Heart left ventricle (tissue), 16 donors: ENCODE results near the gene TMEM126B. TPM values are rescaled to one million over a fixed set of nuclear protein-coding genes. Genes with fewer than 3 reads are reported as not detected.

ENCODE experiments used
- ATAC-seq, 4 donors: fragments of 200-7000 bp; cut with Tn5 transposase; one replicate each; pipeline ENCODE4 v1.9.1; 2020 to 2022; ENCODE audit warnings: moderate library complexity in 4 of 4, mild to moderate bottlenecking in 3 of 4, moderate number of reproducible peaks in 1 of 4
- DNase-seq, 5 donors: peaks; one replicate each; pipeline ENCODE4 v3.0.0-alpha.2; 2020
- H3K27ac ChIP-seq, 12 donors: fragments of 200-600 bp; sonication (generic) in 4 of 12; one replicate each; pipeline versions ENCODE4 v1.5.0 to v1.8.0; 2016 to 2022; ENCODE audit warnings: mild to moderate bottlenecking in 2 of 12
- H3K27me3 ChIP-seq, 9 donors: fragments of 200-600 bp; sonication (generic) in 2 of 9; one replicate each; pipeline versions ENCODE4 v1.5.1 to v1.8.0; 2016 to 2022; ENCODE audit warnings: mild to moderate bottlenecking in 3 of 9
- H3K36me3 ChIP-seq, 9 donors: fragments of 200-600 bp; sonication (generic) in 2 of 9; one replicate each; pipeline versions ENCODE4 v1.5.0 to v1.8.0; 2018 to 2022; ENCODE audit warnings: mild to moderate bottlenecking in 2 of 9
- H3K4me1 ChIP-seq, 12 donors: fragments of 200-600 bp; sonication (generic) in 4 of 12; one replicate each; pipeline versions ENCODE4 v1.5.0 to v1.8.0; 2016 to 2022; ENCODE audit warnings: mild to moderate bottlenecking in 3 of 12
- H3K4me3 ChIP-seq, 12 donors: fragments of 200-600 bp; sonication (generic) in 4 of 12; one replicate each; pipeline versions ENCODE4 v1.5.0 to v1.8.0; 2017 to 2022; ENCODE audit warnings: mild to moderate bottlenecking in 9 of 12, moderate library complexity in 4 of 12
- H3K9me3 ChIP-seq, 12 donors: fragments of 200-600 bp; sonication (generic) in 4 of 12; one replicate each; pipeline versions ENCODE4 v1.5.0 to v1.8.0; 2016 to 2022; ENCODE audit warnings: mild to moderate bottlenecking in 1 of 12
- POLR2A ChIP-seq, 2 donors: fragments of 450-650 bp; IDR thresholded peaks; one replicate each; pipeline ENCODE4 v1.6.1; 2017; ENCODE audit warnings: antibody characterized with exemption in 2 of 2, mild to moderate bottlenecking in 2 of 2, moderate library complexity in 2 of 2
- WGBS, 4 donors: extraction: QIAGEN DNeasy Blood & Tissue Kit in 2 of 4; methylation state at CpG; one replicate each; pipeline versions ENCODE4 v1.1.5 to v1.1.7; 2013 to 2018; 5-methylcytosine and 5-hydroxymethylcytosine counted together
- intact Hi-C, 10 donors: fragments of 100-400 bp; cut with DNase I; formaldehyde crosslinking; loops; one replicate each; pipeline versions ENCODE4 v1.11.1 to v1.14.2; 2022
- polyA plus RNA-seq, 2 donors: library from polyadenylated mRNA; stranded (reverse); fragments of 200-250 nt; gene quantifications; one replicate each; pipeline ENCODE4 v1.2.3, GENCODE V29; 2013
- total RNA-seq, 9 donors: library from RNA; depleted of rRNA in 2 of 9; stranded (reverse); fragments of >200 nt in 2 of 9; fragmentation: NEBNext Ultra II Directional in 3 of 9; extraction: Animal tissue kit (Norgen Biotek cat#: 25700) in 3 of 9; gene quantifications; one replicate each; pipeline versions ENCODE4 v1.1.0 to v1.2.4, GENCODE V29; 2016 to 2023
- TF ChIP-seq, protein P1 (sequence below), 12 donors: fragments of 200-600 bp; sonication (generic) in 4 of 12; IDR thresholded peaks; one replicate each; pipeline versions ENCODE4 v1.5.0 to v1.8.0; 2018 to 2022; ENCODE audit warnings: antibody characterized with exemption in 12 of 12, mild to moderate bottlenecking in 5 of 12
- donor health status: ischemic (EF 13 %, LVEDD 7.1; RV severe dilation, severe dysfunction).
- donor health status: healthy with polysubstance abuse.
- donor health status: DM: no; HTN: yes; CAD: no.
- donor health status: DM: no; HTN: no; CAD: no.
- donor health status: ischemic (EF 25% LVEDD 6.9; RV normal size, moderate dysfunction).
- donor health status: ischemic (EF 25% LVEDD 5.7; RV mildly dilated, moderate dysfunction).
- donor health status: healthy.
- donor health status: DM: yes; HTN: yes; CAD: no.
- donor health status: ischemic (EF 35%, LVEDD 5.7; RV mildly dilated, moderate dysfunction).
- donor health status: nonischemic (EF 11% LVEDD 7.7; RV severe dilation, severe dysfunction).
- donor health status: DM: yes; HTN: yes; CAD: no.
- donor health status: PGD.
- donor health status: ischemic (EF 29% LVEDD 5.4; RV normal size, mild dysfunction).
- donor health status: nonischemic (EF 23%, LVEDD 6.1; RV moderate dilation, normal function).

The TMEM126B gene
- total and polyA plus RNA-seq, 11 donors, result 42.7 to 129 (median 52.4) TPM

- Histone ChIP-seq H3K9me3 (no peaks in the 10 kb centered on the region), H3K36me3 (no peaks in the 10 kb centered on the region), H3K4me1 (peaks cover 0 to 29% (median 11%) of the 10 kb centered on the region in 12 donors), H3K27me3 (no peaks in the 10 kb centered on the region), H3K4me3 (peak overlapping the region; percentile 36 to 83 (median 60)), H3K27ac (peak overlapping the region in 6 of 12 donors; percentile 28 to 63 (median 39))
- WGBS, 4 donors, result 17 to 51% (median 38%) methylated on average over 42 to 43 of the region's 43 CpGs
- intact Hi-C loops, result no loop called here
- peak; percentile 69 to 86 (median 78) for DNase-seq
- ATAC-seq, result peak; percentile 43 to 73 (median 64)
- TF ChIP-seq, protein P1, sequence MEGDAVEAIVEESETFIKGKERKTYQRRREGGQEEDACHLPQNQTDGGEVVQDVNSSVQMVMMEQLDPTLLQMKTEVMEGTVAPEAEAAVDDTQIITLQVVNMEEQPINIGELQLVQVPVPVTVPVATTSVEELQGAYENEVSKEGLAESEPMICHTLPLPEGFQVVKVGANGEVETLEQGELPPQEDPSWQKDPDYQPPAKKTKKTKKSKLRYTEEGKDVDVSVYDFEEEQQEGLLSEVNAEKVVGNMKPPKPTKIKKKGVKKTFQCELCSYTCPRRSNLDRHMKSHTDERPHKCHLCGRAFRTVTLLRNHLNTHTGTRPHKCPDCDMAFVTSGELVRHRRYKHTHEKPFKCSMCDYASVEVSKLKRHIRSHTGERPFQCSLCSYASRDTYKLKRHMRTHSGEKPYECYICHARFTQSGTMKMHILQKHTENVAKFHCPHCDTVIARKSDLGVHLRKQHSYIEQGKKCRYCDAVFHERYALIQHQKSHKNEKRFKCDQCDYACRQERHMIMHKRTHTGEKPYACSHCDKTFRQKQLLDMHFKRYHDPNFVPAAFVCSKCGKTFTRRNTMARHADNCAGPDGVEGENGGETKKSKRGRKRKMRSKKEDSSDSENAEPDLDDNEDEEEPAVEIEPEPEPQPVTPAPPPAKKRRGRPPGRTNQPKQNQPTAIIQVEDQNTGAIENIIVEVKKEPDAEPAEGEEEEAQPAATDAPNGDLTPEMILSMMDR (IDR thresholded peaks at IDR 0.05), result no peak
- no peak for TF ChIP-seq POLR2A (IDR thresholded peaks at IDR 0.05)
These were observed 54.2 kb downstream of the TMEM126B start for GRCh38 chr11:85682330-85683305.

- H3K9me3 ChIP-seq, result no peaks in the 10 kb centered on the region
- H3K4me3 ChIP-seq, result peak overlapping the region in 11 of 12 donors; percentile 2 to 62 (median 50)
- DNase-seq, result peak in 4 of 5 donors; percentile 13 to 65 (median 38)
- ATAC-seq, result peak; percentile 7 to 13 (median 10)
- peaks cover 0 to 5% (median 0%) of the 10 kb centered on the region in 9 donors for H3K36me3 ChIP-seq
- WGBS, 4 donors, result 57 to 68% (median 61%) methylated on average over 14 to 15 of the region's 15 CpGs
- TF ChIP-seq POLR2A (IDR thresholded peaks at IDR 0.05), result no peak
- TF ChIP-seq, protein P1 (IDR thresholded peaks at IDR 0.05), result no peak
- intact Hi-C loops, result no loop called here
- H3K27ac ChIP-seq, result peak overlapping the region in 11 of 12 donors; percentile 42 to 79 (median 66)
- peaks cover 0 to 29% (median 11%) of the 10 kb centered on the region in 12 donors for H3K4me1 ChIP-seq
- no peaks in the 10 kb centered on the region for H3K27me3 ChIP-seq
These were observed 56.9 kb downstream of the TMEM126B start for GRCh38 chr11:85685125-85685819.

DNA sequence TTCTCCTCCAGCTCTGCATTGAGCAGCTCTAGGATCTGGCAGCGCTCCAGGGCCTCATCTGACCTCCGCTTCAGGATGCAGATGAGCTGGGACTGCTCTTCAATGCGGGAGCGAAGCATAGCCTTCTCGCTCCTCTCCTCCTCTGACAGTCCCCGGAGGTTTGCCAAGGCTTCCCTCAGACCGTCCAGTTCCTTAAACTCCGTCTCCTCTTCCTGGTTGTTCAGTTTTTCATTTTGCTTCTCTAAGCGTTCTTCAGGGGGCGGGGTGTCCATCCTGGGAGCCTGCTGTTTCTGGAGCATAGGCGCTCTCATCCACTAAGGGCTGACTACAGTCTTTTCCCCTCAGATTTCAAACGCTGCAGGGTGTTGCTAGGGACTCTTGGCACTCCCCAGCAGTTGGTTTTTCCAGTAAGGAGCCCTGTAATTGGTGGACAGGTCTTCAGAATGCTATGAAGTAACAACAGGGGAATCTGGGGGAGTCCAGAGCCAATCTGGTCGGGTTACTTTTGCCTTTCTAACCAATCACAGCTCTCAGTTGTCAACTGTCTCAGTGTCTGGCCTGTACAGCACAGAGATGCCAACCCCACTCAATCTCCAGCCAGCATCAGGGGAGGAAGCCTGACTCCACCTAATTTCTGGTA, 57.5 kb downstream of the TMEM126B start, which contains the start of gene CCDC89:
Gene CCDC89 (minus strand): TSS at position 376 of the 640 bp plus-strand sequence. CDS start 65 bp downstream, at position 311.
- Histone ChIP-seq H3K4me1 (peaks cover 0 to 29% (median 11%) of the 10 kb centered on the region in 12 donors), H3K36me3 (peaks cover 0 to 5% (median 0%) of the 10 kb centered on the region in 9 donors), H3K4me3 (peak within 1 kb of the TSS in 11 of 12 donors; percentile 2 to 62 (median 50)), H3K27ac (peak within 1 kb of the TSS in 11 of 12 donors; percentile 42 to 79 (median 66)), H3K9me3 (no peaks in the 10 kb centered on the region), H3K27me3 (no peaks in the 10 kb centered on the region)
- peak; percentile 93 to 98 (median 96) for ATAC-seq
- TF ChIP-seq POLR2A (IDR thresholded peaks at IDR 0.05), result peak in 1 of 2 donors; percentile 29
- TF ChIP-seq, protein P1 (IDR thresholded peaks at IDR 0.05), result no peak
- intact Hi-C loops, result no loop called here
- peak; percentile 76 to 85 (median 83) for DNase-seq
- 22 to 46% (median 32%) methylated on average over 13 of the region's 13 CpGs for WGBS, 4 donors

Other genes with a start within 250 kb of the TMEM126B start
- gene DLG2, start 1.2 kb upstream of the TMEM126B start, total RNA-seq, result 10 to 100 TPM in 3 of 9 donors, 1 to 10 TPM in 6; 2.4 to 13.9 (median 9.0) TPM
- gene DLG2, start 1.2 kb upstream of the TMEM126B start, polyA plus RNA-seq, result 1 to 10 TPM; 2.5 TPM
- gene TMEM126A, start 19.4 kb downstream of the TMEM126B start, total RNA-seq, result 10 to 100 TPM; 36.3 to 77.9 (median 63.6) TPM
- 100 to 1,000 TPM in 1 of 2 donors, 10 to 100 TPM in 1; 90.2 to 209 TPM for gene TMEM126A, start 19.4 kb downstream of the TMEM126B start, polyA plus RNA-seq
- gene CREBZF, start 36.5 kb downstream of the TMEM126B start, total RNA-seq, result 10 to 100 TPM; 11.8 to 17.8 (median 12.9) TPM
- 10 to 100 TPM; 11.5 to 12.8 TPM for gene CREBZF, start 36.5 kb downstream of the TMEM126B start, polyA plus RNA-seq
- 1 to 10 TPM in 2 of 9 donors, under 1 TPM in 6, not detected in 1; 0.28 to 1.5 (median 0.58) TPM for gene CCDC89, start 57.6 kb downstream of the TMEM126B start, total RNA-seq
- gene CCDC89, start 57.6 kb downstream of the TMEM126B start, polyA plus RNA-seq, result under 1 TPM; 0.11 to 0.73 TPM
- gene SYTL2, start 182.5 kb downstream of the TMEM126B start, total RNA-seq, result 1 to 10 TPM; 2.2 to 9.5 (median 6.3) TPM
- 1 to 10 TPM; 2.2 to 3.0 TPM for gene SYTL2, start 182.5 kb downstream of the TMEM126B start, polyA plus RNA-seq
- not detected for gene CCDC83, start 226.8 kb downstream of the TMEM126B start, total RNA-seq
- gene CCDC83, start 226.8 kb downstream of the TMEM126B start, polyA plus RNA-seq, result not detected